ENCODE measurements around the gene TMEM214.

TMEM214 gene

GRCh38 chr2:26986576-26986975, 46.2 kb upstream of the TMEM214 start:
- no peak overlapping the region for H3K27ac ChIP-seq (replicated peaks)
- no peak for DNase-seq (ENCODE audit: low read depth in 1 of 2, low spot score in 1 of 2)
- no peak for TF ChIP-seq SPI1 (IDR thresholded peaks at IDR 0.05; ENCODE audit: borderline replicate concordance, low read depth)
- no peak for TF ChIP-seq POLR2AphosphoS5 (IDR thresholded peaks at IDR 0.05; ENCODE audit: low read depth)
- no peak for TF ChIP-seq CTCF (IDR thresholded peaks at IDR 0.05; ENCODE audit: insufficient read depth, low read length)
- TF ChIP-seq REST (IDR thresholded peaks at IDR 0.05; ENCODE audit: insufficient replicate concordance, low read depth): no peak
- TF ChIP-seq GABPA (IDR thresholded peaks at IDR 0.05; ENCODE audit: low read depth): no peak
- H3K4me3 ChIP-seq (replicated peaks; ENCODE audit: insufficient read depth, low read length): no peak overlapping the region
- no peaks in the 10 kb centered on the region for H3K27me3 ChIP-seq (ENCODE audit: insufficient read depth, poor library complexity, severe bottlenecking)

GRCh38 chr2:26988058-26988860, 44.5 kb upstream of the TMEM214 start:
- no peak overlapping the region for H3K27ac ChIP-seq (replicated peaks)
- TF ChIP-seq CTCF (IDR thresholded peaks at IDR 0.05; ENCODE audit: insufficient read depth, low read length) (no peak), REST (IDR thresholded peaks at IDR 0.05; ENCODE audit: insufficient replicate concordance, low read depth) (no peak), SPI1 (IDR thresholded peaks at IDR 0.05; ENCODE audit: borderline replicate concordance, low read depth) (no peak), POLR2AphosphoS5 (IDR thresholded peaks at IDR 0.05; ENCODE audit: low read depth) (no peak), GABPA (IDR thresholded peaks at IDR 0.05; ENCODE audit: low read depth) (no peak)
- no peak for DNase-seq (ENCODE audit: low read depth in 1 of 2, low spot score in 1 of 2)
- no peaks in the 10 kb centered on the region for H3K27me3 ChIP-seq (ENCODE audit: insufficient read depth, poor library complexity, severe bottlenecking)
- no peak overlapping the region for H3K4me3 ChIP-seq (replicated peaks; ENCODE audit: insufficient read depth, low read length)

GRCh38 chr2:26989156-26989555, 43.6 kb upstream of the TMEM214 start:
- Histone ChIP-seq H3K27ac (replicated peaks) (no peak overlapping the region), H3K27me3 (ENCODE audit: insufficient read depth, poor library complexity, severe bottlenecking) (no peaks in the 10 kb centered on the region), H3K4me3 (replicated peaks; ENCODE audit: insufficient read depth, low read length) (no peak overlapping the region)
- DNase-seq (ENCODE audit: low read depth in 1 of 2, low spot score in 1 of 2): no peak
- TF ChIP-seq GABPA (IDR thresholded peaks at IDR 0.05; ENCODE audit: low read depth) (no peak), CTCF (IDR thresholded peaks at IDR 0.05; ENCODE audit: insufficient read depth, low read length) (no peak), REST (IDR thresholded peaks at IDR 0.05; ENCODE audit: insufficient replicate concordance, low read depth) (no peak), POLR2AphosphoS5 (IDR thresholded peaks at IDR 0.05; ENCODE audit: low read depth) (no peak), SPI1 (IDR thresholded peaks at IDR 0.05; ENCODE audit: borderline replicate concordance, low read depth) (no peak)

Data from HL-60 (cell line).